Activated CD4-positive, CD25-positive, alpha-beta regulatory T cell (primary cell): Measurements from ENCODE around the gene AKR1C8.
"Not testable (repeated sequence)": the region's sequence is repeated elsewhere in the genome, so short reads cannot be mapped to it uniquely, and the experiment has no call there.

Source experiments
- DNase-seq, 4 experiments: peaks; one replicate each; lab custom pipeline; 2025; lab: John Stamatoyannopoulos, UW

Gene AKR1C8

GRCh38 chr10:5168897-5169420 is 16.0 kb downstream of the AKR1C8 start:
- peak in 1 of 4 experiments; percentile 2 for DNase-seq

GRCh38 chr10:5165738-5166137 is 19.2 kb downstream of the AKR1C8 start:
- no peak for DNase-seq

DNA sequence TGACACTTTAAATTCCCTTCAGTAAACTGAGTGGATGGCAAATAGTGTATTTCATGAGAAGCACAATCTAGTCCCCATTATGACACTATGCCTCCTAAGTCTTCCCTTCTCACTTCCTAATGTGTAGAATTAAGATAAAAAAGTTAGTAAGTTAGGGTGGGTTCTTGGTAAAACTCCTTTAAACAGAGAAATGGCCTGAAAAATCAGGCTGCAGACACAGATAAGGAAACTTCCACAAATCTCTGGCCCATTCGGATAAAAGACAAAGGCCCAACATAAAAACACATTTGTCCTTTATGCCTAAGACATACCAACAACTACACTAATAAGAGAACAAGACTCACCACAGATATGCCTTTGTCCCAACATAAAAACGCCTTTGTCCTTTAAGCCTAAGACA is 21.5 kb downstream of the AKR1C8 start:
- DNase-seq = no peak

DNA sequence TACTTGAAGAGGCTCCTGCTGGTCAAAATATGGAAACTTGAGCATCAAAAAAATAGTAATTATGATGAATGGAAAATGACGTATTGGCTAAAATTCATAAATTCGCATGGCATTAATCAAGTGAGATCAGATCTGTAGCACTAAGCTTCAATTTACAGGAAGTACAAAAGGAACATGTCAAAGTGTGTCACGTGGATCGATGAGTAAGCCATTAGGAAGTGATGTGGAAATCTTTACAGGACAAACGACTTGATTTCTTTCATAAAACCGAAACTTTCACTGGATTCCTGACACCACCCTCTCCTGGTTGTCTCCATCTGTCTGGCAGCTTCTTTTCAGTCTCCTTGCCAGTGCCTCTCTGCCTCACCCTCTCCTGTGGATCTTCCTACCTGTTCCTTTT is 25.8 kb downstream of the AKR1C8 start:
- DNase-seq = no peak

DNA sequence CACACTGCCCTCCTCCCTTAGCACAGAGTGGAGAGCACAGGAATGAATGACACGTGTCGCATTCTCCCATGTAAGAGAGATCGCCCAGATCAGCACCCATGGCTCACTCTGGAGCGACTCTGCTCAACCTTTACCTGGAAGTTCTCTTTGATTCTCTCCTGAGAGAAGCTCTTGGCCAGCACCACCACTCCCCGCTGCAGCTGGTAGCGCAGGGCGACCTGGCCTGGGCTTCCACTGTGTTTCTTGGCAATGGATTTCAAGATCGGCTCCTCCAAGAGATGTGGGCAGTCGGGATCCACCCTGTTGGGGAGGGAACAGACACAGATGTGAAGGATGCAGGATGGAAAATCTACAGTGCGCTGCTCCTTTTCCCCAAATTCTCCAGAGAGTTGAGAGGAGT is 27.4 kb downstream of the AKR1C8 start:
- DNase-seq = no peak

DNA sequence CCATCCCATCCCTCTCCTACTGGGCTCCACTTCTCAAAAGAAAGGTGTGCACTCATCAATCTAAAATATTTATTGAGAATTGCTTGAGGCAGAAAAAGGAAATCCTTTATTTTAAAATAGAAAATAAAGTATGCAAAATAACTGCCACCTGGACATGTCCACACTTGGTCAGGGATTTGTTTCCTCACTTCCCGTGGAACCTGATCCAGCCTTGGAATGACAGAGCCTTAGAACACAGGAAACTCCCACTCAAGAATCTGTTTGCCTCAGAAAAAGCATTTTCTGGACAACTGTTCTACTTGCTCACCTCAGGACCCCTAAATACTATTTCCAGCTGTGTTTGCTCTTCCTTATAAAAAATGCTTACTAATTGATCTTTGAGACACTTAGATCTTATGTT is 29.0 kb downstream of the AKR1C8 start:
- DNase-seq = no peak

GRCh38 chr10:5151076-5151475 is 33.9 kb downstream of the AKR1C8 start:
- no peak for DNase-seq

GRCh38 chr10:5148678-5149032 is 36.3 kb downstream of the AKR1C8 start:
- DNase-seq = no peak

GRCh38 chr10:5147981-5148677 is 36.8 kb downstream of the AKR1C8 start:
- DNase-seq = no peak

GRCh38 chr10:5147255-5147980 is 37.5 kb downstream of the AKR1C8 start:
- no peak for DNase-seq

DNA sequence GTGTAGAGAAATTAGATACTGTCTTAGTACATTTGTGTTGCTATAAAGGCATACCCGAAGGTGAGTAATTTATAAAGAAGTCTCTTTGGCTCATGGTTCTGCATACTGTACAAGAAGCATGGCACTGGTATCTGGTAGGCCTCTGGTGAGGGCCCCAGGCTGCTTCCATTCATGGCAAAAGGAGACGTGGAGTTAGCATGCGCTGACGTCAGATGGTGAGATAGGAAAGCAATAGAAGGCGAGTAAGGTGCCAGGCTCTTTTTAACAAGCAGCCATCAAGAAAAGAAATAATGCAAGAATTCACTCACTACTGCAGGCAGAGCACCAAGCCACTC is 38.1 kb downstream of the AKR1C8 start:
- DNase-seq = no peak

- no peak for DNase-seq
Observed at GRCh38 chr10:5143137-5143536, 41.8 kb downstream of the AKR1C8 start.

- DNase-seq = no peak
Observed at GRCh38 chr10:5142199-5142598, 42.8 kb downstream of the AKR1C8 start.

- not testable (repeated sequence) for DNase-seq
Observed at GRCh38 chr10:5137699-5138098, 47.3 kb downstream of the AKR1C8 start.

DNA sequence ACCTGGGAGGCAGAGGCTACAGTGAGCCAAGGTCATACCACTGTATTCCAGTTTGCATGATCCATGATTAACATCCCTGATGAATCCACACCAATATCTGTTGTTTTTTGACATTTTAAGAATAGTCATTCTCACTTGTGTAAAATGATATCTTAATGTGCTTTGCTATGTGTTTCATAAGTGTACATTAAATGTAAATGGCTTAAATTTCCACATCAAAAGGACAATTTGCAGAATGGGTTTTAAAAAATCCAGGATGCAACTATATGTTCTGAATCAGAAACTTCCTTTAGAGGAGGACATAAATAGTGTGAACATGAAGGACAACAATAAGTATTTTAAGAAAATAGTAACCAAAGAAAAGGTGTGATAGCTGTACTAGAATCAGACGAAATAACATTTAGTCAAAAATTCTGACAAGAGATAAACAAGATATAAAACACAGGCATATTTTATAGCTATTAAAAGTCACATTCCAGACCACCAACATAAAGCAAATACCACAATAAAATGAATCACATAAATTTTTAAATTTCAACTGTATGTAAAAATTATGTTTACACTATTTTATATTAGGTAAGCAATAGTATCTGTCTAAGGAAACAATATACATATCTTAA is 48.4 kb downstream of the AKR1C8 start:
- no peak for DNase-seq

GRCh38 chr10:5135581-5135980 is 49.4 kb downstream of the AKR1C8 start:
- no peak for DNase-seq

DNA sequence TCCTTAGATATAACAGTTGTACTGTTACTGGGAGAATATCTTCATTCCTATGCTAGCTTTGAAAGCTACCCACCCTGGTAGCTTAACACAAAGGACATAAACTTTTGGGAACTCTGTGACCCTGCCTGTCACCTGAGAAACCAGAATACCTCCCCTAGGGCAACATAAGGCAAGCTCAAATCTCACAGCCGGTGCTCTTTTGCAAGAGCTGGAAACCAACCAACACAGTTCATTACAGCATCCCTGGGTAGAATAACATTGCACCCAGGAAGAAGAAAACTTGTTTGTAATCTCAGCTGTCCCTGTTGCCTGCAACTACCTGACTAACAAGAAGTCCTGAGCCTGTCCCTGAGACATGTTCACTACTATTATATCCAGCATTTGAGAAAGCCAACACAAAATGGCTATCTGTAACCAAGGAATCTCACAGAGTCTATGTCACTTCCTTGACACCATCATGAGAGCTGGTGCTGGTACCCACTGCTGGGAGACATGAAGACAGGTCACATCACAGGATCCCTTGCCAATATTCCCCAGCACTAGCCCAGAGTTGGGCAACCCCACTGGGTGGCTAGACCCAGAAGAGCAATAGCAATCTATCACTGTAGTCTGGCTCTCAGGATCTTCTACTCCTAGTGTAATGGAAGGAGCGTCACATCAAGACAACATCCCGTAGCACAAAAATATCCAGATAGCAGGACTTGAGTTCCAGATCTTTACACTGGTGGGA is 59.5 kb downstream of the AKR1C8 start:
- DNase-seq = no peak

GRCh38 chr10:5123886-5124285 is 61.1 kb downstream of the AKR1C8 start:
- DNase-seq = no peak

GRCh38 chr10:5119997-5120396 is 65.0 kb downstream of the AKR1C8 start:
- DNase-seq = not testable (repeated sequence)

- no peak for DNase-seq
Observed at GRCh38 chr10:5117026-5117425, 67.9 kb downstream of the AKR1C8 start.

DNA sequence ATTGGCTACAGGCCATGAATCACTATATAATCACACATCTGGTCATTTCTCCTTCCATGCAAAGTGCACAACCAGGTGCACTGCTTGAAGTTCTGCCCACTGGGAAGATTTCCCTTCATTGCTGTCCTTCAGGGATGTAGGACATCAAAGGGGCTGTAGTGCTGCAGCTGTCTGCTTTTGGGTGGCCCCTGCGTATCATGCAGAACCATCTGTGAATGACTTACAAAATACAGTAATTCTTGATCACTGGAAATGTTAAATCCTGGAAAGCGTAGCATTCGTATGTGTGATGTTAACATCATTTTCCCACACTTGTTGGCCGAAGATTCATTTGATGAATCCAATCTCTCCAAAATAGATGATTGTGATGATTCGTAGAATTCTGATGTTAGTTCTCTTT is 68.3 kb downstream of the AKR1C8 start:
- DNase-seq = no peak

GRCh38 chr10:5109861-5110260 is 75.1 kb downstream of the AKR1C8 start:
- not testable (repeated sequence) for DNase-seq
